CD4-positive, alpha-beta T cell treated with Interleukin-1 beta for 1 hour (primary cell): ENCODE data around the gene USP16.

Experiments used
- DNase-seq, 2 donors: peaks; one replicate each; pipeline ENCODE4 v3.0.0-alpha.2; 2020 to 2022

The USP16 gene

GRCh38 chr21:29034678-29035077 lies 10.2 kb downstream of the USP16 start:
- DNase-seq = no peak

- no peak for DNase-seq
Observed at GRCh38 chr21:29052224-29052623, 27.8 kb downstream of the USP16 start.

GRCh38 chr21:29053011-29053553 lies 28.6 kb downstream of the USP16 start:
- no peak for DNase-seq

- DNase-seq = no peak
Observed at GRCh38 chr21:29053656-29054055, 29.2 kb downstream of the USP16 start.

GRCh38 chr21:29055080-29055479 lies 30.6 kb downstream of the USP16 start:
- DNase-seq = no peak

- no peak for DNase-seq
Observed at GRCh38 chr21:29056005-29056404, 31.5 kb downstream of the USP16 start.

- DNase-seq = no peak
Observed at GRCh38 chr21:29056538-29057050, 32.1 kb downstream of the USP16 start.

DNA sequence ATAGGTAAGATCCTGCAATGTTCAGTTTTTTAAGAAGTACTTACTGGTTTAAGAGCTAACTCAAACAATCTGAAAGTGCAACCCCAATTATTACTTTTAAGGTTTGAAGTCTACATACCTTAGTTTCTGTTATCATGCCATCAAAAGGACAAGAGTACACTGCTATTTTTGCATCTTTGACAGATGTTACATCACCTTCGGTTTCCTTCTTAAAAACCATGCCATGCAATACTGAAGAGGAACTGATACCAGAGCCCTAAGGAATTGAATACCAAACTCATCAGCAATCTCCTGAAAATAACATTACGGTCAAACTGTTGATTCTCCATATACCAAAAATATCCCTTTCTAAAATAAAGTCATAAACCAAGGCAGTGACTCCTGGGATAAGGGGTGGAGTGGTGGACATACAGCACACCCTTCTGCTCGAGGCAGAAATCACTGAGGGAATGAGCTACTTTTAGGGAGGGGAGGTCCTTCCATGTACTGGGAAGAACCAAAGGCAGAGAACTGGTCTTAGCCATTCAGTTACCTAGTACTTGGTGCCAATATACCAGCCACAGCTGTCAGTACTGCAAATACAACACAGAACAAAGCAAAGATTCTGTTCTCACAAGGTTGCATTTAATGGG lies 40.5 kb downstream of the USP16 start:
- DNase-seq = no peak

DNA sequence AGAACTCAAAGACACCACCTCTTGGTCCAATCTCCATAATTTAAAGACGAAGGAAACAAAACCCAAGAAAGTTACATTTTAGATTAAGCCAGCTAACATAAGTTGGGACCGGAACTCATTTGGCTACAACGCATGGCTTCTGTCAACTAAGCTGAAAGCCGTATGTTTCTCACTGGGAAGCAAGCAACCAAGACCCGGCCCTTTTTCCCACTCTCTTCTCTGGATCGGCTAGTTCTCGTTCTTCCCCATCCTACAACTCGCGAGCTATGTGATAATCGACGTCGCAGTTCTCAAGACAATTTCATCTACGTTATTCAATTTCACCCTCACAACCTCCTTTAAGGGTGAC lies 48.4 kb downstream of the USP16 start:
- no peak for DNase-seq

DNA sequence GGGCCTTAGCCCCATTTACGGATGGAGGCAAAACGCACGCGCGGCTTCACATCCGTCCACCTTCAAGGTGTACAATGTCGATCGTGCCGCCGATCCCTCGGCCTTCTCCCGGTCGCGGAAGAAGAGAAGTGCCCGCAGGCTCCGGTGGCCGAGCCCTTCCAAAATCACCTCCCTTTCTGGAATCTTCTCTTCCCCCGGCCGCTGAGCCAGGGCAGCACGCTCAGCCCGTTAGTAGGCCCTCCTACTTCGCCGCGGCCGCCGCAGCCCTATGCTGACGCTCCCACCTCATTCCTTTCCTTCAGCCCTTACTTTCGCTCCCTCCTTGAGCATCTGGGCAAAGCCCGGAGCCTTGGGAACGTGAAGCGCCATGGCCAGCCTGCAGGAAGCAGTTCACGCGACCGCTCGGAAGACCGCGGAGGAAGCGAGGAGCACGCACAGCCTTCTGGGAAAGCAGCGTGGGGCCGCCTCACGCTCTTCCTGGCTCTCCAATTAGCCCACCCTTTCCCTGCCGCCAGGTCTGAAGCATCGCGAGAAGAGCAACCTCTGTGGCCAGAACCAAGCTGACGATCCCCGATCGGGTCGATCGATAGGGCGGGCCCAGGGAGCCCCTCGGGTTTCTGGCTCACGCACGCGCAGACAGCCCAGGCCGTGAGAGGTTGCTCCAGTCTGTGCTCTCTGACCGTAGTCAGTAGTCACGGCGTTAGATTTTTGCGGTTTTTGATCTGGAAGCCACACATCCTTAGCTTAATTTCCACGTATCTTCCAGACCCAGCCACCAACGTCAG lies 48.9 kb downstream of the USP16 start, which contains the start of gene CCT8:
TSS of gene CCT8 (minus strand) at position 427 of the 785 bp plus-strand sequence. CDS start at position 369, 58 bp downstream.
- DNase-seq = peak; percentile 99

GRCh38 chr21:29074007-29074376 lies 49.5 kb downstream of the USP16 start:
- DNase-seq = no peak

- no peak for DNase-seq
Observed at GRCh38 chr21:29074783-29075182, 50.3 kb downstream of the USP16 start.

DNA sequence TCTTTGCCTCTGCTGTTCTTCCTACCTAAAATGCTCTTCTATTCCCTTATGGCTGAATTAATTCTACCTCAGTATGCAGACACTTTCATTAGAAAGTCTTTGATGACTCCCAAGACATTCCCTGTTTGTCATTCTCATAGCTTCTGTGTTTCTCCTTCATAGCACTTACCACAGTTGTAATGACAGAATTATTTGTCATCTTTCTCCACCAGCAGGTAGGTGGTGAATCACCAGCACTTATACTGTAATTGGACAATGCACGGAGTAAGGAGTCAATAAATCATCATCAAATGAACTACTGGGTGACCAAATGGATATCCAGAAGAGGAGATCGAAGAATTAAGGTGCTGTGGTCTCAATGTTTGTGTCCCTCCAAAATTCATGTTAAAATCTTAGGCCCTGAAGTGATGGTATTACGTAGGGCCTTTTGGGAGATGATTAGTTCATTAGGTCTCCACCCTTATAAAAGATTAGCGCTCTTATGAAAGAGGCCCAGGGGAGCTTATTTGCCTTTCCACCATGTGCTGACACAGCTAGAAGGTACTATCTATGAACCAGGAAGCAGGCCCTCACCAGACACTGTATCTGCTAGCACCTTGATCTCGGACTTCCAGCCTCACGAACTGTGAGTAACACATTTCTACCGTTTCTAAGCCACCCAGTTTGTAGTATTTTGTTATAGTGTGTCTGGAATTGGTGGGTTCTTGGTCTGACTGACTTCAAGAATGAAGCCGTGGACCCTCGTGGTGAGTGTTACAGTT lies 51.4 kb downstream of the USP16 start:
- no peak for DNase-seq

DNA sequence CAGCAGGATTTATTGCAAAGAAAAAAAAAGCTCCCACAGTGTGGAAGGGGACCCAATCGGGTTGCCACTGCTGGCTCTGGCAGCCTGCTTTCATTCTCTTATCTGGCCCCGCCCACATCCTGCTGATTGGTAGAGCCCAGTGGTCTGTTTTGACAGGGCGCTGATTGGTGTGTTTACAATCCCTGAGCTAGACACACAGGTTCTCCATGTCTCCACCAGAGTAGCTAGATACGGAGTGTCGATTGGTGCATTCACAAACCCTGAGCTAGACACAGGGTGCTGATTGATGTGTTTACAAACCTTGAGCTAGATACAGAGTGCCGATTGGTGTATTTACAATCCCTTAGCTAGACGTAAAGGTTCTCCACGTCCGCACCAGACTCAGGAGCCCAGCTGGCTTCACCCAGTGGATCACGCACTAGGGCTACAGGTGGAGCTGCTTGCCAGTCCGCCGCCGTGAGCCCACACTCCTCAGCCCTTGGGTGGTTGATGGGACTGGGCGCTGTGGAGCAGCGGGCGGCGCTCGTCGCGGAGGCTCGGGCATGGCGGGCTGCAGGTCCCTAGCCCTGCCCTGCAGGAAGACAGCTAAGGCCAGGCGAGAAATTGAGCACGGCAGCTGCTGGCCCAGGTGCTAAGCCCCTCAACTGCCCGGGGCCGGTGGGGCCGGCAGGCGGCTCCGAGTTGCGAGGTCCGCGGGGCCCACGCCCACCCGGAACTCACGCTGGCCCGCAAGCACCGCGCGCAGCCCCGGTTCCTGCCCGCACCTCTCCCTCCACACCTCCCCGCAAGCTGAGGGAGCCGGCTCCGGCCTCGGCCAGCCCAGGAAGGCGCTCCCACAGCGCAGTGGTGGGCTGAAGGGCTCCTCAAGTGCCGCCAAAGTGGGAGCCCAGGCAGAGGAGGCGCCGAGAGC lies 52.5 kb downstream of the USP16 start:
- peak; percentile 90 to 92 for DNase-seq

DNA sequence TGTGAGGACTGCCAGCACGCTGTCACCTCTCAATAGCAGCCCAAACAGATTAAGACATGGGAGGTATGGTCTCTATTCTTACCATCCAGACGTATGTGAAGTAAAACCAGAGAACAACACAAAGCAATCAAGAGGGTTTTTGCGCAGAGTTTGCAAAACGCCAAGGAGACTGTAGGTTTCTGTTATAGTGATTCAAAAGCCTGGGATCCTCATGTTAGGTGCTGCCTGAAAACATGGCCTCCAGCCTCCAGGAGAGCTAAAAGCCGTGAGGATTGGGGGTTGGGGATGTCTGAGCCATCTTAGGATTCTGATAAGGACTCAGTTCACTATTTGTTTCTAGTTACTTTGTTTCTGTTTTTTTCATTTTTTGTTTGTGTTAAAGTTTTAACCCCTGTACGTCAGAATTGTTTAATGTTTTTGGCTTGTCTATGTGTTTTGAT lies 53.2 kb downstream of the USP16 start:
- peak in 1 of 2 donors; percentile 34 for DNase-seq

GRCh38 chr21:29078869-29079767 lies 54.6 kb downstream of the USP16 start:
- DNase-seq = peak; percentile 55 to 60

- peak; percentile 38 to 46 for DNase-seq
Observed at GRCh38 chr21:29080454-29080941, 56.0 kb downstream of the USP16 start.

DNA sequence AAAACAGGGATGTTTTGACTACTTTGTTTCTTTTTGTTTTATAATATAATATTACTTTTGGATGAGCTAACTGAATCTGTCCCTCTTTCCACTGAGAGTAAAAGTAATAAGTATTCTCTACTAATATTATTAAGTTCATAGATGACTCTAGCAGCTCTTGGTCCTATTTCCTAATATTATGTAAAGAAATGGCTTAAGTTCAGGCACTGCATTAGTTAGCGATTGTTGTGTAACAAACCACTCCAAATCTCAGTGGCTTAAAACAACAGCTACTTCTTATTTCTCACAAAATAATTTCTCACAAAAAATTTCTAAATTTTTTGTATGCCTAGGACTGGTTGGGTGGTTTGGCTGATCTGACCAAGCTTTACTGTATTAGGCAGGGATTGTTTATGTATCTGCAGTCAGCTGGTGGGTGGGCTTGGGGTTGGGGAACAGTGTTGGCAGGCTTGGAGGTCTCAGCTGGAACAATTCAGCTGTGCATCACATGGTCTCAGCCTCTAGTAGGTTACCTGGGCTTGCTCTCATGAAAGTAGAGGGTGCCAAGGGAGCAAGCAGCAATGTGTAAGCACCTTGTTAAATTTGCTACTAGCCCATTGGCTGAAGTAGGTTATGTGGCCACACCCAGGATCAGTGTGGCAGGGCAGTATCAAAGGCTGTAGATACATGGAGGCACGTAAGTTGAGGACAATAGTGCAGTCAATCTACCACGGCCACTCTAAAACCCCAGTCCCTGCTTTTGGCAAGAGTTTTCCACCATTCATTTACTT lies 57.8 kb downstream of the USP16 start:
- no peak for DNase-seq

DNA sequence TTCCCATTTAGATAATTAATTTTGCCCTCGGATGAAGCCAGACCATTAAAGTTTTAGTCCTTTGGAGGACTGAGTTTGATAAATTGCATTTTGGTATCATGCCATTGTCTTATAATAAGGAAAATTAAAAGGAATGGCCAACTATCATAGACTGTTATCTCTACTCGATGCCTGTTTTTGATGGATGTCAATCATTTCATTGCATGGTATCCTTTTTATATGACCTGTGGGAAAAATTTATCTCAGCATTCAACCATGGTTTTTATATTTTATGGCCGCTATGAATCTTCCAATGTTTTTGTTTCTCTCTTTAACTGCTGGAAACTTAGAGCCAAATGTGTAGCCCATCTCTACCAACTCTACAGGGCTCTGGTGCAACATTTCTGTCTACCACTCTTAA lies 58.8 kb downstream of the USP16 start:
- no peak for DNase-seq

- no peak for DNase-seq
Observed at GRCh38 chr21:29084372-29084771, 59.9 kb downstream of the USP16 start.
